Measurements from ENCODE around the gene TRAPPC11. TPM values are rescaled to one million over a fixed set of nuclear protein-coding genes. Genes with fewer than 3 reads are reported as not detected.

The TRAPPC11 gene
- total RNA-seq = 66.6 TPM

DNA sequence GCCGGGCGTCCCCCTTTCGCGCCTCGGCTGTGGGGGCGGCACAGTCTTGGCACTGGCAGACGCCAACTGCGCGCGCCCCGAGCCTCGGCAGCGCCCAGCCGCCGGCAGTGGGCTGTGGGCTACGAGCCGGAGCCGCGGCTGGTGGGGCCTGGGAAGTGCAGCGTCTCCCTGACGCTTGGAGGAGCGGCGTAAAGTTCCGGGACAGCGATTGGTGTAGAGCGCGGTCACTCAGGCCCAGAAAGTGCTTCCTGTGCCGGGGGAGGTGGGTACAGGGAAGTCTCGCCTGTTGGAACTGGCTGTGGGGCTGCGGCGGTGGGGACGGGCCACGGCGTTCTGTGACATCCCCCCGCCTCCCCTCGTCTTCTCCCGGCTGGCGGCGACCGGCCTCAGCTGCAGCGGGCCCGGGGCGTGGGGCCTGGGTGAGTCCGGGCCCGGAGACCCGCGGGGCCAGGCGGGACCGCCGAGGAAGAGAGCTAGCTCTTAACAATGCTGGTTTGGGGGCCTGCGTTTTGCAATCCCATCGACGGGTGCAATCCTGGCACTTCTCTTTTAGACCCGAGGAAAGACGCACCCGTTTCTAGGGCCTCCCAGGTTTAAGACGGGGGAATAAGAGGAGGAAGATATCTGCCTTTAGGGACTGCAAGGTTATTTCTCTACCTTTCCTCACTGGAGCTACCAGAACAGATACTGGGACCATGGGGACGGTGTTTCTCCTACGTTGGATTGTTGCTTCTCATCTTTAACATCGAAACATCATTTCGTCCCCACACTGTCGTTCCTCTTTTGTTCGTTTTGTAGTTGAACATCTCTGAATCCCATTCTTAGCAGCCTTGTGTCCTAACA lies at the start of gene TRAPPC11, which contains the start of gene RWDD4:
Gene TRAPPC11, plus strand, starts transcription at position 265 of the 843 bp plus-strand sequence. CDS start 4,575 bp downstream, outside the sequence.
Gene RWDD4, minus strand, starts transcription at position 157 of the 843 bp plus-strand sequence. CDS start 233 bp downstream, outside the sequence.

Other genes starting within 250 kb of the TRAPPC11 start
- gene CDKN2AIP, start 214.7 kb upstream of the TRAPPC11 start, total RNA-seq = 34.6 TPM
- gene ING2, start 154.2 kb upstream of the TRAPPC11 start, total RNA-seq = 42.0 TPM
- gene RWDD4, start 108 bp upstream of the TRAPPC11 start, total RNA-seq = 27.8 TPM
- 40.6 TPM for gene STOX2, start 246.0 kb downstream of the TRAPPC11 start, total RNA-seq

All from camera-type eye (tissue), 1 donor.